Heart left ventricle (tissue), 13 donors: ENCODE results near the gene NHLRC4.

Source experiments
- POLR2A ChIP-seq, 2 donors: fragments of 450-650 bp; IDR thresholded peaks; one replicate each; pipeline ENCODE4 v1.6.1; 2017; ENCODE audit warnings: antibody characterized with exemption in 2 of 2, mild to moderate bottlenecking in 2 of 2, moderate library complexity in 2 of 2
- TF ChIP-seq, protein P1 (sequence below), 12 donors: fragments of 200-600 bp; sonication (generic) in 4 of 12; IDR thresholded peaks; one replicate each; pipeline versions ENCODE4 v1.5.0 to v1.8.0; 2018 to 2022; ENCODE audit warnings: antibody characterized with exemption in 12 of 12, mild to moderate bottlenecking in 5 of 12
- donor health status: ischemic (EF 13 %, LVEDD 7.1; RV severe dilation, severe dysfunction).
- donor health status: DM: no; HTN: yes; CAD: no.
- donor health status: DM: no; HTN: no; CAD: no.
- donor health status: ischemic (EF 25% LVEDD 6.9; RV normal size, moderate dysfunction).
- donor health status: ischemic (EF 25% LVEDD 5.7; RV mildly dilated, moderate dysfunction).
- donor health status: ischemic (EF 35%, LVEDD 5.7; RV mildly dilated, moderate dysfunction).
- donor health status: nonischemic (EF 11% LVEDD 7.7; RV severe dilation, severe dysfunction).
- donor health status: DM: yes; HTN: yes; CAD: no.
- donor health status: PGD.
- donor health status: ischemic (EF 29% LVEDD 5.4; RV normal size, mild dysfunction).
- donor health status: nonischemic (EF 23%, LVEDD 6.1; RV moderate dilation, normal function).

- TF ChIP-seq, protein P1, sequence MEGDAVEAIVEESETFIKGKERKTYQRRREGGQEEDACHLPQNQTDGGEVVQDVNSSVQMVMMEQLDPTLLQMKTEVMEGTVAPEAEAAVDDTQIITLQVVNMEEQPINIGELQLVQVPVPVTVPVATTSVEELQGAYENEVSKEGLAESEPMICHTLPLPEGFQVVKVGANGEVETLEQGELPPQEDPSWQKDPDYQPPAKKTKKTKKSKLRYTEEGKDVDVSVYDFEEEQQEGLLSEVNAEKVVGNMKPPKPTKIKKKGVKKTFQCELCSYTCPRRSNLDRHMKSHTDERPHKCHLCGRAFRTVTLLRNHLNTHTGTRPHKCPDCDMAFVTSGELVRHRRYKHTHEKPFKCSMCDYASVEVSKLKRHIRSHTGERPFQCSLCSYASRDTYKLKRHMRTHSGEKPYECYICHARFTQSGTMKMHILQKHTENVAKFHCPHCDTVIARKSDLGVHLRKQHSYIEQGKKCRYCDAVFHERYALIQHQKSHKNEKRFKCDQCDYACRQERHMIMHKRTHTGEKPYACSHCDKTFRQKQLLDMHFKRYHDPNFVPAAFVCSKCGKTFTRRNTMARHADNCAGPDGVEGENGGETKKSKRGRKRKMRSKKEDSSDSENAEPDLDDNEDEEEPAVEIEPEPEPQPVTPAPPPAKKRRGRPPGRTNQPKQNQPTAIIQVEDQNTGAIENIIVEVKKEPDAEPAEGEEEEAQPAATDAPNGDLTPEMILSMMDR (IDR thresholded peaks at IDR 0.05) = no peak
- TF ChIP-seq POLR2A (IDR thresholded peaks at IDR 0.05) = peak; percentile 47 to 92
Measured at GRCh38 chr16:588889-589657, 22.3 kb downstream of the NHLRC4 start.
